HL-60 (cell line): ENCODE data around the gene RAB3C.

Experiments used
- GABPA ChIP-seq: IDR thresholded peaks from 2 replicates; pipeline ENCODE4 v1.6.1; 2012; ENCODE audit warnings: low read depth
- POLR2AphosphoS5 ChIP-seq: IDR thresholded peaks from 2 replicates; pipeline ENCODE4 v1.6.1; 2012; ENCODE audit warnings: low read depth
- SPI1 ChIP-seq: IDR thresholded peaks from 2 replicates; pipeline ENCODE4 v1.6.1; 2012; ENCODE audit warnings: low read depth, mild to moderate bottlenecking, borderline replicate concordance
- TF ChIP-seq, protein P1 (sequence below): IDR thresholded peaks from 2 replicates; pipeline ENCODE4 v1.6.1; 2012; ENCODE audit warnings: low read depth; ENCODE audit not compliant: insufficient replicate concordance
- TF ChIP-seq, protein P2 (sequence below): IDR thresholded peaks from one replicate; pipeline ENCODE4 v1.5.1; 2011; ENCODE audit warnings: low read length, control low read depth, inconsistent platforms; ENCODE audit not compliant: insufficient read depth

DNA sequence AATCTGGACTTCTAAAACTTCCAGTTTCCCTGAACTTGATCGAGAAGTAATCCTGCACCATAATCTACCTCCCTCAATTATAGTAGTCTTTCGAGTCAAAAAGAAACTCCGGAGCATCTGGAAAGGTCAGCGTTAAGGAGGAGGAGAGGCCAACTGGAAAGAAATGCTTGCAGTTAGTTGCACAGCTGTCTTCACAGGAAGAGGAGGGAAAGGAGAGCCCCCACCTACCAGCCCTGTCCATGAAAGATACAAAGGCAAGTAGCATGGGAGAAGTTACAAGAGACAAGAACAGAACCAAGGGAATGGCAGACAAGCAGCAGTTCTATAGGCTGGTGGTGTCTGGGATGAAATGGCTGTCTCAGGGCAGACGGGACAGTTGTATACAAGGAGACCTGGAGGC lies 170.6 kb downstream of the RAB3C start:
- TF ChIP-seq, protein P1, sequence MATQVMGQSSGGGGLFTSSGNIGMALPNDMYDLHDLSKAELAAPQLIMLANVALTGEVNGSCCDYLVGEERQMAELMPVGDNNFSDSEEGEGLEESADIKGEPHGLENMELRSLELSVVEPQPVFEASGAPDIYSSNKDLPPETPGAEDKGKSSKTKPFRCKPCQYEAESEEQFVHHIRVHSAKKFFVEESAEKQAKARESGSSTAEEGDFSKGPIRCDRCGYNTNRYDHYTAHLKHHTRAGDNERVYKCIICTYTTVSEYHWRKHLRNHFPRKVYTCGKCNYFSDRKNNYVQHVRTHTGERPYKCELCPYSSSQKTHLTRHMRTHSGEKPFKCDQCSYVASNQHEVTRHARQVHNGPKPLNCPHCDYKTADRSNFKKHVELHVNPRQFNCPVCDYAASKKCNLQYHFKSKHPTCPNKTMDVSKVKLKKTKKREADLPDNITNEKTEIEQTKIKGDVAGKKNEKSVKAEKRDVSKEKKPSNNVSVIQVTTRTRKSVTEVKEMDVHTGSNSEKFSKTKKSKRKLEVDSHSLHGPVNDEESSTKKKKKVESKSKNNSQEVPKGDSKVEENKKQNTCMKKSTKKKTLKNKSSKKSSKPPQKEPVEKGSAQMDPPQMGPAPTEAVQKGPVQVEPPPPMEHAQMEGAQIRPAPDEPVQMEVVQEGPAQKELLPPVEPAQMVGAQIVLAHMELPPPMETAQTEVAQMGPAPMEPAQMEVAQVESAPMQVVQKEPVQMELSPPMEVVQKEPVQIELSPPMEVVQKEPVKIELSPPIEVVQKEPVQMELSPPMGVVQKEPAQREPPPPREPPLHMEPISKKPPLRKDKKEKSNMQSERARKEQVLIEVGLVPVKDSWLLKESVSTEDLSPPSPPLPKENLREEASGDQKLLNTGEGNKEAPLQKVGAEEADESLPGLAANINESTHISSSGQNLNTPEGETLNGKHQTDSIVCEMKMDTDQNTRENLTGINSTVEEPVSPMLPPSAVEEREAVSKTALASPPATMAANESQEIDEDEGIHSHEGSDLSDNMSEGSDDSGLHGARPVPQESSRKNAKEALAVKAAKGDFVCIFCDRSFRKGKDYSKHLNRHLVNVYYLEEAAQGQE = no peak
- TF ChIP-seq SPI1 (no peak), POLR2AphosphoS5 (no peak), GABPA (no peak)
- TF ChIP-seq, protein P2, sequence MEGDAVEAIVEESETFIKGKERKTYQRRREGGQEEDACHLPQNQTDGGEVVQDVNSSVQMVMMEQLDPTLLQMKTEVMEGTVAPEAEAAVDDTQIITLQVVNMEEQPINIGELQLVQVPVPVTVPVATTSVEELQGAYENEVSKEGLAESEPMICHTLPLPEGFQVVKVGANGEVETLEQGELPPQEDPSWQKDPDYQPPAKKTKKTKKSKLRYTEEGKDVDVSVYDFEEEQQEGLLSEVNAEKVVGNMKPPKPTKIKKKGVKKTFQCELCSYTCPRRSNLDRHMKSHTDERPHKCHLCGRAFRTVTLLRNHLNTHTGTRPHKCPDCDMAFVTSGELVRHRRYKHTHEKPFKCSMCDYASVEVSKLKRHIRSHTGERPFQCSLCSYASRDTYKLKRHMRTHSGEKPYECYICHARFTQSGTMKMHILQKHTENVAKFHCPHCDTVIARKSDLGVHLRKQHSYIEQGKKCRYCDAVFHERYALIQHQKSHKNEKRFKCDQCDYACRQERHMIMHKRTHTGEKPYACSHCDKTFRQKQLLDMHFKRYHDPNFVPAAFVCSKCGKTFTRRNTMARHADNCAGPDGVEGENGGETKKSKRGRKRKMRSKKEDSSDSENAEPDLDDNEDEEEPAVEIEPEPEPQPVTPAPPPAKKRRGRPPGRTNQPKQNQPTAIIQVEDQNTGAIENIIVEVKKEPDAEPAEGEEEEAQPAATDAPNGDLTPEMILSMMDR = no peak
